SU-DHL-6 (cell line): ENCODE results near the gene FLII.

ENCODE experiments used
- CTCF ChIP-seq: fragments of 200-600 bp; sonication (generic); IDR thresholded peaks from one replicate; pipeline ENCODE4 v1.5.1; 2017; ENCODE audit warnings: antibody characterized with exemption, mild to moderate bottlenecking, low read length, moderate library complexity; ENCODE audit not compliant: insufficient read depth, poor library complexity, severe bottlenecking
- EZH2phosphoT487 ChIP-seq: fragments of 200-600 bp; sonication (generic), shearing (Covaris generic); conservative IDR thresholded peaks from 2 replicates; pipeline ENCODE4 v1.6.1; 2018; ENCODE audit warnings: mild to moderate bottlenecking, antibody characterized with exemption, low read length, moderate library complexity, mixed read lengths

DNA sequence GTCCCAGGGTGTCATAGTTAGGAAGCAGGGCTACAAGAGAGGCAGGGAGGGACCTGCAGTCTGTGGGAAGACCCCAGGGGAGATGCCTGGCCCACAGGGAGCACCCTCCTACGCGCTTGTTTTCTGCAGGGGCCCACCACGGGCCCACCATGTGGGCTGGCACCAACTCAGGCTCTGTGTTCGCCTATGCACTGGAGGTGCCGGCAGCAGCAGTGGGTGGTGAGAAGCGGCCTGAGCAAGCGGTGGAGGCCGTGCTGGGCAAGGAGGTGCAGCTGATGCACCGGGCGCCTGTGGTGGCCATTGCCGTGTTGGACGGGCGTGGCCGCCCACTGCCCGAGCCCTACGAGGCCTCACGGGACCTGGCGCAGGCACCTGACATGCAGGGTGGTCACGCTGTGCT lies 18.1 kb downstream of the FLII start:
- TF ChIP-seq CTCF, result no peak
- no peak for TF ChIP-seq EZH2phosphoT487
